Muscle of arm (tissue), 12 donors: ENCODE data around the gene MSLN. TPM values are rescaled to one million over a fixed set of nuclear protein-coding genes. Genes with fewer than 3 reads are reported as not detected.
"Not testable (repeated sequence)": the region's sequence is repeated elsewhere in the genome, so short reads cannot be mapped to it uniquely, and the experiment has no call there.

Source experiments
- DNase-seq: peaks from one replicate; pipeline ENCODE4 v3.0.0-alpha.2; 2013
- polyA plus RNA-seq, 12 donors: library from polyadenylated mRNA; unstranded; fragments of 120-200 nt; gene quantifications; one replicate each; pipeline ENCODE4 v1.2.1, GENCODE V29; 2013; ENCODE audit not compliant: insufficient read length in 12 of 12

MSLN gene
- polyA plus RNA-seq, 12 donors = 0.22 to 15.6 (median 0.91) TPM; not detected in 2

DNA sequence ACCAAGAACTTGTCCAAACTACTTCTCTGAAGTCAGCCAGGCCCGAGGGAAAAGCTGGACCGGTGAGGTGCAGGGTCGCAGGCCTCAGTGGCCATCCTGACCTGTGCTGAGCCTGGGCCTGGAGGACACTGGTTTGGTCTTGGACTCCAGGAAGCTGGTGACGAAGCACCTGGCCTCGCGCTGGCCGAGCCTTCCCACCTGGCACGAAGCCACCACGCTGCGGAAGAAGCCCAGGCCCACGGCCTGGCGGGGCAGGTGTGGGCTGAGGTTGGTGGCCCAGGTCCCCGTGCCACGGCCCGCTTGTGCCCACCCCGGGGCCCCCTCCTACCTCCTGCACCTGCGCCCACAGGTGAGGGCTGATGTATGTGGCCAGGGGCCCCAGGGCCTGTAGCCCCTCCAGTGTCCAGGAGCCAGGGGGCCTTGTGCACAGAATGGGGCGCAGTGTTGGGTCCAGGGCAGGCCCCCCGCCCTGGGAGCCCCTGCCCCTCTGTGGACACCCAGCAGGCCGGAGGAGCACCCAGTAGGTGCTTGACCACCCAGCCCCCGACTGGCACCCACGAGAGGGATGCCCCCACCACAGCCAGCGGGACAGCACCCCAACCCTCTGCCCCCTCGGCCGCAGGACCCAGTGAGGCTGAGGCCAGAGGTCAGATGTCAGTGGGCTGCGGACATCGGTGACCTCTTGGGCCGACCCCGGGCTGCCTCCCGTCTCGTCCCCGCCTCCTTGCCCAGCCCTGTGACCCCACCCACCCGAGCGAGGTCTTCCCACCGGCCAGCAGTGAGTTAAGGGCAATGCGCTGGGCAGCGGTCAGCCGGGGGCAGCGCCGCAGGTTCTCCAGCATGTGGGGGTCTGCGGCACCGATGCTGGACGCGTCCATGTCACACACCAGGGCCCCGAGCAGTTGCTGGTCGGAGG lies 13.8 kb downstream of the MSLN start:
- no peak for DNase-seq

DNA sequence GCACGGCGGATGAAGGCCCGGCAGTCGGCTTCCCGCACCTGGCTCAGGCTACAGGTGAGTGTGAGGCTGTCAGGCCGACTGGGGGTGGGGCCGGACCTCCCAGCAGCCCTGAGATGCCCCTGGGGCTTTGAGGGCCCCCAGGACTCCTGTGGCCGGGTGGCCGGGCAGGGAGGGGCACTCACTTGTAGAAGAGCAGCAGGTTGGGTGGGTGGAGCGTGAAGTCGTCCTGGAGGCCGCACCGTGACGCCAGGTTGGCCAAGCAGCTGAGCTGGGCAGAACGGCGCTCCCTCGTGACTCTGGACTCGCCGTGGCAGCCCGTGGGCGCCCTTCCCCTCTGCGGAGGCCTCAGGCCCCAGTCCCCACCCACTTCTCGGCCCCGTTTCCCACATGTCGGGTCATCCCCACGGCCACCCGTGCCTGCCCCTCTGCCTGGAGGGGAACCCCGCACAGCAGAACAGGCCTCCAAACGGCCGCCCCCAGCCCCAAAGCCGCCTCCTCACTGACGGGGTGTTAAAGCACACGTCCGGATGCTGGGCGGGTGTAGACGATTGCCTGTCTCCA lies 14.8 kb downstream of the MSLN start:
- DNase-seq = no peak

DNA sequence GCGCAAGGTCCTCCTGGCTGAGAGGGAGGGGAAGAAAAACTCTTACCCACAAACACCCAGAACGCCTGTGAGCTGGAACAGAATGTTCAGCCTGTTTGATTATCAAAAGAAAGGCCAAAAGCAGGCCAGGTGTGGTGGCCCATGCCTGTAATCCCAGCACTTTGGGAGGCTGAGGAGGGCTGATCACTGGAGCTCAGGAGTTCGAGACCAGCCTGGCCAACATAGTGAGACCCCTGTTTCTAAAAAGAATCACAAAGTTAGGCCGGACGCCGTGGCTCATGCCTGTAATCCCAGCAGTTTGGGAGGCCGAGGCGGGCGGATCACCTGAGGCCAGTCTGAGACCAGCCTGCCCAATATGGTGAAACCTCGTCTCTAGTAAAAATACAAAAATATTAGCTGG lies 15.8 kb downstream of the MSLN start:
- DNase-seq = not testable (repeated sequence)

DNA sequence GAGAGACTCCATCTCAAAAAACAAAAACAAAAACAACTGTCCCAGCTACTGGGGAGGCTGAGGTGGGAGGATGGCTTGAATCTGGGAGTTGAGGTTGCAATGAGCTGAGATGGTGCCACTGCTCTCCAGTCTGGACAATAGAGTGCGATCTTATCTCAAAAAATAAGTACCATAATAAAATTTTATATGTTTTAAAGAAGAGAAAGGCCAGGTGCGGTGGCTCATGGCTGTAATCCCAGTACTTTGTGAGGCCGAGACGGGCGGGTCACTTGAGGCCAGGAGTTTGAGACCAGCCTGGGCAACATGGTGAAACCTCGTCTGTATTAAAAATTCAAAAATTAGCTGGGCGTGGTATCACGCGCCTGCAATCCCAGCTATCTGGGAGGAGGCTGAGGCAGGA lies 16.3 kb downstream of the MSLN start:
- DNase-seq = no peak

DNA sequence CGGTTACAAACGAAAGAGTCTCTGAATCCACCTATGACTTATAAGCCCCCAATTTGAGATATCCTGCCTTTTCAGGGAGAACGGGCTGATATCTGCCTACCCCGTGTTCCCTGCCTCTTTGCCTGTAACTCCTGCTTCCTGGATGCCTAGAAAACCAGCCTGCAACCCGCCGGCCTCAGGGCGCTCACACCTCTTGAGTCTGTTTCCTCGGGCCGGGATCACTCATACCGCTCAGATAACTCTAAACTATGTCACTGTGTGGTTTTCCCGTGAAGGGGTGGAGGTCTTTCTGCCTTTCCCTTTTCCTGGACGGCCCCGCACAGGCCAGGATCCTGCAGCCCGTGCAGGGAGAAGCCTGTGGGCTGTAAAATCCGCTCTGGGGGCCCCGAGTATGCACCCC lies 17.3 kb downstream of the MSLN start:
- DNase-seq = no peak

DNA sequence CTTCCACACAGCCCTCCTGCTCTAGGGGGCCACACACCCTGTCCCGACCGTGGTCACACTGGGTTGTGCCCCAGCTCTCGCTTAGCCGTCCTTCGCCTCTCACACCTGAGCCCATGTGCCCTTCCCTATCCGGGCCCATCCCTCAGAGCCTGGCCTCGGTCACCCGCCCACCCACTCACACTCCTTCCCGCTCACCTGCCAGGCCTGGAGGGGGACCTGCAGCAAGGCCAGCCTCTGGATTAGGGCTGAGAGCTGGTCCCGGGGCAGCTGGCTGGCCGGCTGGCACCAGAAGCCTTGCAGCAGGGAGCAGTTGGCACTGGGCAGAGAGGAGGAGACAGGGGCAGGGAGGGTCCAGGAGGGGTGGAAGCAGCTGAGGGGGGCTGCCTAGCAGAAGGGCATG lies 17.9 kb downstream of the MSLN start:
- DNase-seq = no peak

DNA sequence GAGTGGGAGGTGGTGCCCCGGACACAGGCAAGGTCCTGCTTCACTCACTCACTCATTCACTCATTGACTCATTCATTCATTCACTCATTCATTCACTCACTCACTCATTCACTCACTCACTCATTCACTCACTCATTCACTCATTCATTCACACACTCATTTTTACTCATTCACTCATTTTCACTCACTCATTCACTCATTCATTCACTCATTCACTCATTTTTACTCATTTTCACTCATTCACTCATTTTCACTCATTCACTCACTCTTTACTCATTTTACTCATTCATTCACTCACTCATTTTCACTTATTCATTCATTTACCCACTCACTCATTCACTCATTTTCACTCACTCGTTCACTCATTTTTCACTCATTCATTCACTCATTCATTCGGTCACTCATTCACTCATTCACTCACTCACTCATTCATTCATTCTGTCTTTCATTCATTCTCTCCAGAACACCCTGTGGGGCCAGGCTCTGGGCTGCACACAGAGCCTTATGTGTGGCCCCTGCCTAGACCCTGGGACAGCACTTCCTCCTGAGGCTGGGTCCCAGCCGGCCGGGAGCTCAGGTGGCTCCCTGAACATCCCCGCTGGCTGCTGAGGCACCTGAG lies 18.5 kb downstream of the MSLN start:
- DNase-seq = no peak

DNA sequence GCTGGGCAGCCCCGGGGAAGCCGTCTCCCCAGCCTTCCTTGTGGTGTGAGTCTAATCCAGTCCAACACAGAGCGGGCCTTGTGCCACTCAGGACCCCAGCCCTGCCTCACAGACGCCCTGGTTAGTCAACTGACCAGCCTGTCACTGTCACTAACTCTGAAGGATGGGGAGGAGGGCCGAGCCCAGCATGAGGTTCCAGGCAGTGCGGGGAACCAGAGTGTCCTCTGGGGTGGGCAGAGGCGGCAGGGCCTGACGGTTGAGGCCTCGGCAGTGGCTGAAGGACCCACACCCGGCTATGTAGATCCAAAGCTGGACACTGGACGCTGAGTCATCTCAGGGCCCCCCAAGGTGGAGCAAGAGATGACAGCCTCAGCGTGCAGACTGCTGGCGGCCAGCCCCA lies 19.0 kb downstream of the MSLN start:
- DNase-seq = no peak

DNA sequence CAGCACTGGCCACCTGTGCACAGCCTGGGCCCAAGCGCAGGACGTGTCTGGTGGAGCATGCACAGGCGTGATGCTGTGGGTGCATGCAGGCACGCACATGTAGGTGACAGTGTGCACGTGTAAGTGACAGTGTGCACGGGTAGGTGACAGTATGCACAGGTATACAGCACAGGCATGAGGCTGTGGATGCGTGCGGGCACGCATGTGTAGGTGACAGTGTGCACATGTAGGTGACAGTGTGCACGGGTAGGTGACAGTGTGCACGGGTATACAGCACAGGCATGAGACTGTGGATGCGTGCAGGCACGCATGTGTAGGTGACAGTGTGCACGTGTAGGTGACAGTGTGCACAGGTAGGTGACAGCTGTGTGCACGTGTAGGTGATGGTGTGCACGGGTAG lies 19.8 kb downstream of the MSLN start:
- no peak for DNase-seq

DNA sequence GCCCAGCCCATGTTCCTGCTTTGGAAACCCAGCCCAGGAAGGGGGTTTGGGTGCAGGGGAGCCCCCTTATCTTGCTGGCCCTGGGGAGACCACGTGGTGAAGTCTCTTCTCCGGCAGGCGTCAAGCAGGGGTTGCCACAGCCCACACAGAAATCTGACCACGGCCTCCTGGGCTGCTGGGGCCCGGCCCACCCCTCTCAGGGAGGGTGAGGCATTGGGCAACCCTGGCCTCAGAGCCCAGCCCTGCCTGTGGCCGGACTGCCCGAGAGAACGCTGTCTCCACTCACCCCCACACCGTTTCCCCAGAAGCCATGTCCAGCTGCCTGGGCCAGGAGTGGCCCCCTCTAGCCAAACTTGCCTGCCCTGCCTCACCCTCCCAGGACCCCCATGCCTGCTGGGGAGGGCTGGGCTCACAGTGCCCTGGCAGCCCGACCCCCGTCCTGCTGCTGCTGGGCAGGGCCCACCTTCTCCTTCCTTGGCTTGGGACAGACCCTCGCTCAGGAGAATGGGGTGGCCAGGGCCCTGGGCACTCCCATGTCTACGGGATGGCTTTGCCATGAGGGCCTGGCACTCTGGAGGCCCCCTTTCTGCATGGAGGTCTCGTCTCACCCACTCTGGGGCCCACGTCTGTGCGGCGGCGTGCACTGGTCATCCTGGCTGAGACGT lies 20.9 kb downstream of the MSLN start:
- no peak for DNase-seq

DNA sequence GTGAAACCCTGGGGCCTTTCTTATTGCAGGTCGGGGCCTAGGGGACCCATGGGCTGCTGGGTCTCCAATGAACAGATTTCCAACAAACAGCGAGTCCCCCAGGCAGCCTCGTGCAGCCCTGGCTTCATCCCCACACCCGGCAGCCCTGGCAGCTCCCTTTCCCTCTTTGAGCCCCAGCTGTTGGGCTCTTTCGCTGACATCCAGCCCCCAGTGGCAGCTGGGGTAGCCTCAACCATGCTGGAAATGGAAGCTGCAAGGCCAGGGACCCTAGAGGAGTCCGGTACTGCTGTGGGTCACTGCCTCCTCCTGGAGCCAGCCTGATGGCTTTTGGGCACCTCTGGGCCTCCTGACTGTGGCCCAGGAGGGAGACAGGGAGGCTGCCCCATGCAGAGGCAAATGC lies 21.7 kb downstream of the MSLN start:
- no peak for DNase-seq

DNA sequence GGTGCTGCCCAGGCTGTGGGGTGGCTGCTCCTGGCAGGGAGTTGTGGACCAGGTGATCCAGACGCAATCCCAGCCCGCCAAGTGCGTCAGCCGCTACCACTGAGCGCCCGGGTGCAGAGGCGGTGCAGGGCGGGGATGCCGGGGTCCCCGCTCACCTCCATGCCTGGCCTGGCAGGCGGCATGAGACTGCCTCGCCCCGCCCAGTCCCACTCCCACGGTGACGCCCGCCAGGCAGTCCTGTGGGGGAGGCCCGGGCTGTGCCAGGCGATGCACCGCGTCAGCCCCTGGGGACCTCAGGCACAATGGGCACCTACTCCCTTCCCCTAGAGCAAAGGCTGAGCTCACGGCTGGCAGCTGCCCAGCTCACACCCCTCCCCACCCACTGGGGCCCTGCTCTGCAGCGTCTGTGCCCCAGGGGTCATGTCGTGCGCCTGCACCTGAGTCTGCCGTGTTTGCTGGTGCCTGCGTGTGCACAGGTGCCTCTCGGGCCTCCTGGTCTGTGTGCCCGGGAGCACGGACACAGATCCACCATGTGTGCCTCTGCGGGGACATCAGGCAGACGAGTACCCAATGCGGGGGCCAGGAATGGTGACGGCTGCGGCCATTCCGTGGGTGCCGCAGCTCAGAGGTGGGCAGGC lies 22.4 kb downstream of the MSLN start:
- DNase-seq = no peak

DNA sequence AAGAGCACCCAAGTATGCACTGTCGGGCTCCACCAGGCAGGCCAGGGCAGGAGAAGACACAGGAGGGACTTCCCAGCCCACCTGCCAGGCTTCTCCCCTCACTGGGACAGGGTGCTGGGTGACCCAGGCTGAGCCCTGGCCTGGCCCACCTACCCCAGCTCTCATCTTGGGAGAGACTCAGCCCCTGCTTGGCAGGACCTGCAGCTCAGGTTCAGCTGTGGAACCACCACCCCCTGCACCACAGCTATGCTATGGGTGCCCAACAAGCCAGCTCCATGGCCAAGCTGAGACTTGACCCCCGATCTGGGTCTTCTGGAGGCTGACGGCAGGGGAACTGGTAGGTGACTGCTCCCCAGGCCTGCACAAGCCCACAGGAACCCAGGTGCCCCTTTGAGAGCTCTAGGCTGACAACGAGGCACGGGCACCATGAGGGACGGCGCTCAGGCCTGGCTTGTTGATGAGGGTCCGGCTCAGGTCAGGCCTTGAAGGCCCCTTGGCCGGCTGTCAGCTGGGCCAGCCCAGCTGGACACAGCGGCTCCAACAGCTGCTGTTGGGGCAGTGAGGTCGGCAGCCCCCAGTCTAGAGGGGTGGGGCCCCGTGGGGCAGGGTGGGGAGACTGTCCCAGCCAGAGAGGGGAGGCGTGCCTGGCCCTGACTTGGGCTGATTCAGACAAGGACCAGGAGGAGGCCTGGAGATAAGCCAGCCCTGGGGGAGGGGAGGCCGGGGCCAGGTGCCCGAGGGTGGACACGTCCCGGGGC lies 23.0 kb downstream of the MSLN start:
- DNase-seq = no peak

DNA sequence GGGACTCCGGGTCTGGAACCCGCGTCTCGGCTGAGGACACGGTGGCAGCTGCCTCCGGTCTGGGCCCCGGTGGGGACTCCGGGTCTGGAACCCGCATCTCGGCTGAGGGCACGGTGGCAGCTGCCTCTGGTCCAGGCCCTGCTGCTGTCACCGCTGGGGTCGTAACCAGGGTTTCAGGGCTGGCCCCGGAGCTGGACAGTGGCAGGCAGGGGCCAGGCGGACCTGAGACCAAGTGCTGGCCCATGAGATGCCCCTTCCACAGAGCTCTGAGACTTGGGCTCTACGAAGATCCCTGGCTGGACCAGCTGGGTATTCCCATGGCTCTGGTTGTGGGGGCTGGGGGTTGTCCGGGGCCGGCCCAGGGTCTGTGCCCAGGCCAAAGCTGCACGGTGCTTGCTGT lies 23.9 kb downstream of the MSLN start:
- no peak for DNase-seq

DNA sequence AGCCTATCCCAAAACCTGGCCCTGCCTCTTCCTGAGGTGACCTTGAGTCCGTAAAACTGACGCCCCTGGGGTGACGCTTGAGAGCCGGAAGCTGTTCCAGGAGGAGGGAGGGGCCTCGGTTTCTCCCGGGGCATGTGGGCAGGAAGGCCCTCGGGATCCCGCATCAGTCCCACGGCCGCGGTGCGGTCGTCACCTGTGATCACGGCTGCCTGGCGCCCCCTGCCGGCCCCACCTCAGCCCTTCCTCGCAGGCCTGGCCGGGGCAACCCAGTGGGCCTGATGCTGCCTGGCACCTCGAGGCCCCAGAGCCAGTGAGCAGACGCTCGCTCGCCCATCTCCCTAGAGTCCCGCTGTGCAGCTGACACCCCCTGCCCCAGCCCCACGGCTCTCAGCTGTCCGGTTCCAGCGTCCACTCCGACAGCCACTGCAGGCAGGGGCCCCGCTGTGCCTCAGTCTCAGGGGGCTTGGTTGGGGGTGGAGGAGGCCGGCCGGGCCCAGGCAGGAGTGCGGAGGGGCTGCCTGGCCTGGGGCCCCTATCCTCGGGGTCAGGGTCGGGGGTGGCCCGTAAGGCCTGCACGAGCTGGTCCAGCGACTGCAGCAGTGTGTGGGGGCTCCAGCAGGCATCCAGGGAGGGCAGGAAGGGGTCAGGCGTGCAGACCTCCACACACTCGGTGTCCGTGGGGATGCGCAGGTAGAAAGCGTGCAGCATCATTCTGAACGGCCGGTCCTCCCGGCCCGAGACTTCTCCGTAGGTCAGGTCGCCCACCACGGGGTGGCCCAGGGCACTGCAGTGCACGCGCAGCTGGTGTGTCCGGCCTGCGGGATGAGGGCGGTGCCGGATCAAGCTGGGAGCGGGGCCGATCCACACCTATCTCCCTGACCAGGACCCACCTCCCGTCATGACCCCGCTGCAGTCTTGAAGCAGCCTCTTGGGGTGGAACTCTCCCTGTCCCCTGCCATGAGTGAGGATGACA lies 25.3 kb downstream of the MSLN start:
- no peak for DNase-seq

DNA sequence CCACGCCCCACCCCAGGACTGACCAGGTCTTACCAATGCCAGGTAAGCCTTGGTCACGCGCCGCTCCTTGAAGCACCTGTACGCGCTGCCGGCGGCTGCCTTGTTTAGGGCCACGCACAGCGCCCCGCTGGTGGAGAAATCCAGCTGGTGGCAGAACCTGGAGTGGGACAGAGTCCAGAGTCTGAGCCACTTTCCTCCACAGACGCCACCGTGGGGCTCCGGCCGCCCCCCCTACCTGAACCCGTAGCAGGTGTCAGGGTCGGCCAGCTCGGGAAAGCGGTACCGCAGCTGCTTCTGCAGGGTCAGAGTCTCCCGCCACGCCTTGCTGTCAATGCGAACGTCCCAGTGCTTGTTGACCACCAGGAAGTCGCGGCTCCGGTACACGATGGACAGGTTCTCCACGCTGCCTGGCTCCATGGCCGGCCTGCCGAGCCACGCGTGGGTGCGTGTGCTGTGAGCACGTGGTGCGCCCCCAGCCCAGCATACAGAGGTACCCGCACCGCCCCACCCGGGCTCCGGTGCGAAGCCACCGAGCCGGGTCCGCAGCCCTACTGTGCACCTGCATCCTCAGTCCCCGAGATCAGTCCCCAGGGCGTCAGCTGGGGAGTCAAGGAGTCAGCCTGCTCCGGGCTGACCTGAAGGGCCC lies 26.9 kb downstream of the MSLN start:
- DNase-seq = no peak

DNA sequence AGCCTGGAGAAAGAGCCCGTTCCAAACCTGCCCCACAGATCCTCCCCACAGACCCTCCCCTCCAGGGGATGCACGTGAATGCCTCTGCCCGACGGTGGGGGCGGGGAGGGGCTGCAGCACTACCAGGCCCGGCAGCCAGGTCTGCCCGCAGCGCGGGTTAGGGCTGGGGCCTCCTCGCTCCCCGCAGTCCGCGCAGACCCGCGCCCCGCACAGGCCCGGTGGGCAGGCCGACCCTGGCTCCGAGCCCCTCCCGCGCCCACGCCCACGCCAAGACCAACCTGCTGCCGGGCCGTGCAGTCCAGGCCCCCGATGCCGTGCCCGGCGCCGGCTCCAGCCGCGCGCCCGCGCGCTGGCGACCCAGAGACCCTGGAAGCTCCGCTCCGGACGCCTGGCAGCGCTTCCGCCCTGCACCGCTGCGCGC lies 27.5 kb downstream of the MSLN start, which contains the start of gene RPUSD1:
Gene RPUSD1 (minus strand): TSS at position 404 of the 421 bp plus-strand sequence. CDS start 644 bp downstream, outside the sequence.
- DNase-seq = no peak

DNA sequence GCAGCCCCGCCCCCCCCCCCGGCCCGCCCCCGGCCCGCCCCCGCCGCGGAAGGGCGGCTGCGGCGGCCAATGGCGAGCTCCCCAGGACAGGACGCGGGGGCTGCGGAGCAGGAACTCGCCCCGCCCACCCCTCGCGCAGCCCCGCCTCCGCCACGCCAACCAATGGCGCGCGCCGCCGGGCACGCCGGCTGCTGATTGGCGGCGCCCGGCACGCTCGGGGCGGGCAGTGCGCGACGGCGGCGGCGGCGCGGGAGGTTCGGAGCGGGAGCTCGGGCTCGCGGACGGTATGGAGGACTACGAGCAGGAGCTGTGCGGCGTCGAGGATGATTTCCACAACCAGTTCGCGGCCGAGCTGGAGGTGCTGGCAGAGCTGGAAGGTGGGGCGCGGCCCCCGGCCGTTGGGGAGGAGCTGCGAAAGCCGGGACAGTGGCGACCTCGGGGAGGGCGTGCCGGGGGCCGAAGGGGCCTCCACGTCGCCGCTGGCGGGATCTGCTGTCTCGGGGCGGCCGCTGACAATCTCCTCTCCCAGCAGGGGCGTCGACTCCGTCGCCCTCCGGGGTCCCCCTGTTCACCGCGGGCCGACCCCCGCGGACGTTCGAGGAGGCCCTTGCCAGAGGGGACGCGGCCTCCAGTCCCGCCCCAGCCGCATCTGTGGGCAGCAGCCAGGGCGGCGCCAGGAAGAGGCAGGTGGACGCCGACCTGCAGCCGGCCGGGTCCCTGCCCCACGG lies 28.0 kb downstream of the MSLN start, which contains the start of gene CHTF18:
Gene CHTF18 (plus strand): TSS at position 222 of the 728 bp plus-strand sequence. CDS start 65 bp downstream, at position 287.
- peak; percentile 89 for DNase-seq
